Transverse colon (tissue), 4 donors: ENCODE data around the gene ADH7.

Experiments used
- EP300 ChIP-seq: sonication (generic); formaldehyde crosslinking; IDR thresholded peaks from one replicate; pipeline ENCODE4 v1.6.1; 2017; ENCODE audit warnings: antibody characterized with exemption, low read depth
- POLR2A ChIP-seq: fragments of 450-650 bp; IDR thresholded peaks from one replicate; pipeline ENCODE4 v1.6.1; 2016; ENCODE audit warnings: antibody characterized with exemption, mild to moderate bottlenecking, moderate library complexity
- POLR2AphosphoS5 ChIP-seq, 3 donors: sonication (generic); formaldehyde crosslinking; IDR thresholded peaks; one replicate each; pipeline ENCODE4 v1.6.1; 2016; ENCODE audit warnings: antibody characterized with exemption in 3 of 3
- TF ChIP-seq, protein P1 (sequence below), 5 experiments: fragments of 200-600 bp in 3 of 5; fragments of 450-650 bp in 2 of 5; sonication (generic) in 3 of 5; IDR thresholded peaks; 1 replicate in 2 of 5; 2 replicates in 3 of 5; pipeline ENCODE4 v1.5.1; 2016 to 2017; ENCODE audit warnings: antibody characterized with exemption in 5 of 5, inconsistent platforms in 3 of 5, mild to moderate bottlenecking in 2 of 5, moderate library complexity in 1 of 5

GRCh38 chr4:99410075-99410474 lies 25.1 kb downstream of the ADH7 start:
- TF ChIP-seq POLR2A (no peak), EP300 (no peak), POLR2AphosphoS5 (IDR thresholded peaks at IDR 0.05) (no peak)
- TF ChIP-seq, protein P1, sequence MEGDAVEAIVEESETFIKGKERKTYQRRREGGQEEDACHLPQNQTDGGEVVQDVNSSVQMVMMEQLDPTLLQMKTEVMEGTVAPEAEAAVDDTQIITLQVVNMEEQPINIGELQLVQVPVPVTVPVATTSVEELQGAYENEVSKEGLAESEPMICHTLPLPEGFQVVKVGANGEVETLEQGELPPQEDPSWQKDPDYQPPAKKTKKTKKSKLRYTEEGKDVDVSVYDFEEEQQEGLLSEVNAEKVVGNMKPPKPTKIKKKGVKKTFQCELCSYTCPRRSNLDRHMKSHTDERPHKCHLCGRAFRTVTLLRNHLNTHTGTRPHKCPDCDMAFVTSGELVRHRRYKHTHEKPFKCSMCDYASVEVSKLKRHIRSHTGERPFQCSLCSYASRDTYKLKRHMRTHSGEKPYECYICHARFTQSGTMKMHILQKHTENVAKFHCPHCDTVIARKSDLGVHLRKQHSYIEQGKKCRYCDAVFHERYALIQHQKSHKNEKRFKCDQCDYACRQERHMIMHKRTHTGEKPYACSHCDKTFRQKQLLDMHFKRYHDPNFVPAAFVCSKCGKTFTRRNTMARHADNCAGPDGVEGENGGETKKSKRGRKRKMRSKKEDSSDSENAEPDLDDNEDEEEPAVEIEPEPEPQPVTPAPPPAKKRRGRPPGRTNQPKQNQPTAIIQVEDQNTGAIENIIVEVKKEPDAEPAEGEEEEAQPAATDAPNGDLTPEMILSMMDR (IDR thresholded peaks at IDR 0.05), result no peak
